DOHH2 (cell line): ENCODE measurements around the gene NOCT.

ENCODE experiments used
- CTCF ChIP-seq: fragments of 200-600 bp; sonication (generic); IDR thresholded peaks from one replicate; pipeline ENCODE4 v1.5.1; 2014; ENCODE audit warnings: antibody characterized with exemption, mild to moderate bottlenecking, low read depth, low read length; ENCODE audit not compliant: poor library complexity, severe bottlenecking
- EZH2phosphoT487 ChIP-seq: fragments of 200-600 bp; sonication (generic); IDR thresholded peaks from 2 replicates; pipeline ENCODE4 v1.6.1; 2017; ENCODE audit warnings: borderline replicate concordance, mild to moderate bottlenecking, antibody characterized with exemption, low read length, moderate library complexity, mixed read lengths

- TF ChIP-seq CTCF, result peak; percentile 77
- no peak for TF ChIP-seq EZH2phosphoT487
These were observed 15.1 kb downstream of the NOCT start for GRCh38 chr4:139030614-139031235.
